Rectal smooth muscle tissue (tissue), 1 donor: ENCODE data around the gene SRGN.

Experiments
- H3K27ac ChIP-seq: one replicate; pipeline ENCODE4 v1.7.0; 2013; ENCODE audit warnings: low read depth, low read length, inconsistent platforms
- H3K27me3 ChIP-seq: one replicate; pipeline ENCODE4 v1.7.0; 2013; ENCODE audit warnings: low read length; ENCODE audit not compliant: control insufficient read depth, insufficient read depth
- H3K36me3 ChIP-seq: one replicate; pipeline ENCODE4 v1.7.0; 2013; ENCODE audit warnings: low read length; ENCODE audit not compliant: control insufficient read depth, insufficient read depth
- H3K4me1 ChIP-seq: one replicate; pipeline ENCODE4 v1.7.0; 2013; ENCODE audit warnings: low read length; ENCODE audit not compliant: control insufficient read depth, insufficient read depth
- H3K4me3 ChIP-seq: one replicate; pipeline ENCODE4 v1.7.0; 2013; ENCODE audit warnings: low read length
- H3K9ac ChIP-seq: one replicate; pipeline ENCODE4 v1.7.0; 2013; ENCODE audit warnings: low read length

SRGN gene

DNA sequence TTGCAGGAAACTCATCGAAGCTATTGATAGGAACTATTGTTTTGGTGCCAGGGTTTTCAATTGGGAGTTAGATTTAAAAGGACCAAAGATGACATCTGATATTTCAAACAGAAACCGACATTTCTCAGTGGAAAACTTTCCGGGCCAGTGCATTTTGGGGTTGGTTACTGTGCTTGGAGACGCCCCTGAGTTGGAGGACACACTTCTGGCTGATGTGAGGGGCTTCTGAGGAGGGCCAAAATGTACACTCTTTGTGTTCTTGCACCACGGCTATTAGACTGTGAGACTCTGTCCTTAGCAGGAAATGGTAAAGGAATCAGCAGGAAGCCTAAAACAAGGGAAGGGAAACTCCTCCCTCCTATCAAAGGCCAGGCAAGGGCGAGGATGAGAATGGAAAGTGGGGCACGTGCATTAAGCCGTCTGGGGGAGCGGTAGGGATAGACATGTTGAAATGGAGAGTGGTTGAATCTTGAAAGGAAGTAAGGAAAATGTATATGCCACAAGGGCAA lies 1.8 kb upstream of the SRGN start:
- H3K27ac ChIP-seq = no peak overlapping the region
- no peaks in the 10 kb centered on the region for H3K4me1 ChIP-seq
- no peak overlapping the region for H3K4me3 ChIP-seq
- H3K36me3 ChIP-seq = no peaks in the 10 kb centered on the region
- no peaks in the 10 kb centered on the region for H3K27me3 ChIP-seq
- H3K9ac ChIP-seq = no peak overlapping the region

DNA sequence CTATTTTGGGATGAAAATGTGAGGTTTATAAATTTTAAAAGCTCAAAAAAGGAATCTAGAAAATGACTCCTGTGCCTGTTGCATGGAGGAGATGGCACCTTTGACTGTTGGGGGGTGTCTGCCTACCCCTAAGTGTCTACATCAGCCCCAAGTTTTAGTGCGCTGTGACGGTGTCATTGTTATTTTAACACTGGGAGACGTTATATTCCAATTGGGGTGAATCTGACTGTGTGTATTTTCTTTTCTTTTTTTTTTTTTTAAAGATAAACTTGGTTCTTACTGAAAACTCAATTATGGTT lies 517 bp downstream of the SRGN start:
- Histone ChIP-seq H3K27ac (peak overlapping the region; percentile 68), H3K4me3 (peak overlapping the region; percentile 60), H3K4me1 (no peaks in the 10 kb centered on the region), H3K27me3 (no peaks in the 10 kb centered on the region), H3K9ac (no peak overlapping the region), H3K36me3 (no peaks in the 10 kb centered on the region)

DNA sequence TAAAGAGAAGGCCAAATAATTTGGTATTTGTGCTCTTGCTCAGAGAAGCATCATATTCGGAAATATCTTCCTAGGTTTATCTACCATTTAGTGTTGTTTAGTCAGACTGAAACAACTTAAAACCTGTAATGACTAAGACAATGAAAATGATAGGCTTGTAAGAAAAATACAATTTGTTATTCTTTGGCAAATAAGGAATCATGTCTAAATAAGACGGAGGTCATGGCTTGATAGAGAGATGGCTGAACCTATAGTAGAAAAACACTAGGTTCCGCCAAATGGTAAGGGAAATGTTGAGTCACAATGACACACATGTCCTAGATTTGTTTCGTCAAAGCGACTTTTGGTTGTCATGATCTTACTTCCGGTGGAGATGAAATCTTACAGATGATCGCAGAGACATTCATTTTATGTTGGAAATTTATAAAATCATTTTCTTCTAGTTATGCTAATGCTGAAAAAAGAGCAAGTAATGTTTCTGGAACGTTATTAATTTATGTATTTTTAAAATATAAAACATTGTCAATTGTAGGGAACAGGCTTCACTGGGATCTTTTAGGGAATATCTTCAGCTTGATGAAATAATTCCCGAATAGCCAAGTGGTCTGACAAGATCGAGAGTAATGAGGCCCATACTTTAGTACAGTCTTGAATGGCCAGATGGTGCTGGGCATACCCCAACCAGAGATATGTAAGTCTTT lies 1.0 kb downstream of the SRGN start:
- Histone ChIP-seq H3K4me3 (peak overlapping the region; percentile 60), H3K4me1 (no peaks in the 10 kb centered on the region), H3K9ac (no peak overlapping the region), H3K27me3 (no peaks in the 10 kb centered on the region), H3K27ac (peak overlapping the region; percentile 68), H3K36me3 (no peaks in the 10 kb centered on the region)

GRCh38 chr10:69089638-69090599 lies 2.0 kb downstream of the SRGN start:
- no peaks in the 10 kb centered on the region for H3K27me3 ChIP-seq
- H3K36me3 ChIP-seq = no peaks in the 10 kb centered on the region
- H3K27ac ChIP-seq = no peak overlapping the region
- H3K4me3 ChIP-seq = peak overlapping the region; percentile 29
- no peaks in the 10 kb centered on the region for H3K4me1 ChIP-seq
- no peak overlapping the region for H3K9ac ChIP-seq

- Histone ChIP-seq H3K4me3 (peak overlapping the region; percentile 29), H3K27ac (no peak overlapping the region), H3K27me3 (no peaks in the 10 kb centered on the region), H3K9ac (no peak overlapping the region), H3K4me1 (no peaks in the 10 kb centered on the region), H3K36me3 (no peaks in the 10 kb centered on the region)
Observed at GRCh38 chr10:69090685-69091084, 2.8 kb downstream of the SRGN start.

DNA sequence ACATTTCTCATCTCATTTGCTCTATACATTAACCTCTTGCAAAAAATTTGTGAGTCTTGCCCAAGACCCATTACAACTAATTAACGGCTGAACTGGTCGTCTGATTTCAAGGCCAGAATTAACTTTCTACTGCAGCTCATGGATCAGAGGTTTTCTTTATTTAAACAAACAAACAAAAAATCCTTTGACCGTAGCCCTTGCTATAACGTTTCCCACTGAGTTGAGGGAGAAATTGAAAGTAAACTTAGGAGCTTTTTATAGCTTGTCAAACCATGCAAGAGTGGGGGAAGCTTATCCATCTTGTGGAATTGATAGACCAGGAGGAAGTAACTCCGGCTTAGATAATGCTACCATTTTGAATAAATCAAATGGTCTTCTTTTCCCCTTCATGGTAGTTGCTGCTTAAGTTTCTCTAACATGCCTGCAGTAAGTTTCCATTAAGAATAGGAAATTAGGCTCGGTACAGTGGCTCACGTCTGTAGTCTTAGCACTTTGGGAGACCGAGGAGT lies 3.3 kb downstream of the SRGN start:
- H3K4me1 ChIP-seq = no peaks in the 10 kb centered on the region
- no peak overlapping the region for H3K9ac ChIP-seq
- H3K27me3 ChIP-seq = no peaks in the 10 kb centered on the region
- H3K4me3 ChIP-seq = peak overlapping the region; percentile 24
- no peak overlapping the region for H3K27ac ChIP-seq
- H3K36me3 ChIP-seq = no peaks in the 10 kb centered on the region

- H3K27me3 ChIP-seq = no peaks in the 10 kb centered on the region
- H3K9ac ChIP-seq = no peak overlapping the region
- H3K27ac ChIP-seq = no peak overlapping the region
- H3K36me3 ChIP-seq = no peaks in the 10 kb centered on the region
- no peak overlapping the region for H3K4me3 ChIP-seq
- H3K4me1 ChIP-seq = no peaks in the 10 kb centered on the region
Observed at GRCh38 chr10:69092959-69093850, 5.3 kb downstream of the SRGN start.

DNA sequence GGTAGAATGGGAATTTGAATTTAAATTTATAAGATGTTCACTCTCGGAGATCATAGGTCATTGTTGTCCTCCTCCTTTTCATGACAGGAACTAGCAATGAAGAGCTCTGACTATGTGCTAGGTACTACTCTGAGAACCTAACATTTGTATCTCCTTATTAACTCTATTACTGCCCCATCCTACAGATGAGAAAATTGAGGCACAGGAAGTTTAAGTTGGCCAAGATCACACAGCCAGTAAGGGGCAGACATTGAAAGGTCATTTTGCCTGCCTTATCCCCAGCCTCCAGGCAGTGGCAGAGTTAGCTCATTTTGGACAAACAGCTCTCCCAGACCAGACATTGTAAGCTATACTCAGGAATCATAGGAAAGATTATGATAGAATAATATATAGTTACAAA lies 6.0 kb downstream of the SRGN start:
- H3K9ac ChIP-seq = no peak overlapping the region
- no peak overlapping the region for H3K4me3 ChIP-seq
- H3K27ac ChIP-seq = no peak overlapping the region
- no peaks in the 10 kb centered on the region for H3K27me3 ChIP-seq
- no peaks in the 10 kb centered on the region for H3K36me3 ChIP-seq
- H3K4me1 ChIP-seq = no peaks in the 10 kb centered on the region

- no peak overlapping the region for H3K4me3 ChIP-seq
- H3K27me3 ChIP-seq = no peaks in the 10 kb centered on the region
- no peak overlapping the region for H3K9ac ChIP-seq
- H3K36me3 ChIP-seq = no peaks in the 10 kb centered on the region
- H3K27ac ChIP-seq = no peak overlapping the region
- H3K4me1 ChIP-seq = no peaks in the 10 kb centered on the region
Observed at GRCh38 chr10:69096045-69096444, 8.1 kb downstream of the SRGN start.

DNA sequence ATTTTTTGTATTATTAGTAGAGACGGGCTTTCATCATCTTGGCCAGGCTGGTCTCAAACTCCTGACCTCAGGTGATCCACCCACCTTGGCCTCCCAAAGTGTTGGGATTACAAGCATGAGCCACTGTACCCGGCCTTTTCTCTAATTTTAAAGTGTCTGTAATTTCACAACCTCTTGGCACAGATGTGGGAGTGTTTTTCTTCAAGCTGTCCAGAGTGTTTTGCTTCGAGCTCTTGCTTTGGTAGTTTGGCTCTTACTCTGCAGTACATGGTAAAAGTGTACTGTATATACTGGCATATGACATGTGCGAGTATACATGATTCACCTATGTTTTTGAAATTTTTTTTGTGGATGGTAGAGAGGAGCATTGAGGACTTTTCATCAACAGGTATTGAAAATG lies 9.8 kb downstream of the SRGN start:
- Histone ChIP-seq H3K27ac (no peak overlapping the region), H3K36me3 (no peaks in the 10 kb centered on the region), H3K27me3 (no peaks in the 10 kb centered on the region), H3K4me3 (no peak overlapping the region), H3K4me1 (no peaks in the 10 kb centered on the region), H3K9ac (no peak overlapping the region)

GRCh38 chr10:69100136-69100872 lies 12.4 kb downstream of the SRGN start:
- Histone ChIP-seq H3K9ac (no peak overlapping the region), H3K4me3 (no peak overlapping the region), H3K4me1 (no peaks in the 10 kb centered on the region), H3K36me3 (no peaks in the 10 kb centered on the region), H3K27ac (no peak overlapping the region), H3K27me3 (no peaks in the 10 kb centered on the region)
